Measurements from ENCODE around the gene AXDND1. TPM values are rescaled to one million over a fixed set of nuclear protein-coding genes. Genes with fewer than 3 reads are reported as not detected.

Gene AXDND1
- total RNA-seq, 1 experiment from 2014 or later, result 0.48 TPM

- H3K27ac ChIP-seq (ENCODE audit: insufficient read length, low read depth, low read length), result no peak within 1 kb of the TSS
- H2AK5ac ChIP-seq (ENCODE audit: insufficient read length, low read length), result no peak within 1 kb of the TSS
- no peaks in the 10 kb centered on the region for H3K79me2 ChIP-seq (ENCODE audit: insufficient read depth, low read length)
- no peak within 1 kb of the TSS for H2BK15ac ChIP-seq (ENCODE audit: low read depth, low read length)
- H3K4ac ChIP-seq (ENCODE audit: low read depth, low read length), result no peak within 1 kb of the TSS
- no peaks in the 10 kb centered on the region for H3K4me1 ChIP-seq (ENCODE audit: insufficient read depth, low read length)
- no peaks in the 10 kb centered on the region for H4K20me1 ChIP-seq (ENCODE audit: control insufficient read depth, insufficient read depth, insufficient read length)
- H2BK5ac ChIP-seq (ENCODE audit: insufficient read length, low read length), result no peak within 1 kb of the TSS
- no peak within 1 kb of the TSS for H2BK12ac ChIP-seq (ENCODE audit: insufficient read length, low read depth, low read length)
- no peak within 1 kb of the TSS for H3T11ph ChIP-seq (ENCODE audit: low read length)
- peaks cover 6% of the 10 kb centered on the region; the same call in 1 of the 2 replicates for H3K27me3 ChIP-seq (ENCODE audit: insufficient read depth, low read length)
- TF ChIP-seq CTCF (conservative IDR thresholded peaks at IDR 0.05), result peak; percentile 53
- H2BK120ac ChIP-seq (ENCODE audit: low read depth, low read length, poor library complexity, severe bottlenecking), result no peak within 1 kb of the TSS
- Mint-ChIP-seq H3K9me3 (peaks cover 3 to 4% of the 10 kb centered on the region in 2 experiments; a peak in 4 of 5 replicates), H3K27me3 (ENCODE audit: low read depth) (peaks cover 45% of the 10 kb centered on the region), H3K36me3 (ENCODE audit: insufficient read depth in 1 of 3, low read depth in 3 of 3) (peaks cover 0 to 1% (median 0%) of the 10 kb centered on the region in 3 experiments; a peak in 2 of 7 replicates), H3K27ac (no peak within 1 kb of the TSS), H3K4me1 (peaks cover 0 to under 1% of the 10 kb centered on the region in 2 experiments; a peak in 2 of 4 replicates), H3K4me3 (no peak within 1 kb of the TSS)
- H4K8ac ChIP-seq (replicated peaks; ENCODE audit: insufficient read length, low read depth, low read length), result no peak within 1 kb of the TSS
- H3K79me1 ChIP-seq (ENCODE audit: insufficient read depth, low read depth, low read length, poor library complexity, severe bottlenecking), result no peaks in the 10 kb centered on the region
- no peaks in the 10 kb centered on the region for H3K9me3 ChIP-seq (ENCODE audit: control insufficient read depth, low read depth, low read length)
- no peak within 1 kb of the TSS for H4K91ac ChIP-seq (ENCODE audit: insufficient read length, low read depth, low read length)
- H3K14ac ChIP-seq (ENCODE audit: insufficient read depth, low read length), result no peak within 1 kb of the TSS
- no peak within 1 kb of the TSS for H4K5ac ChIP-seq (ENCODE audit: insufficient read length, low read depth, low read length)
- H3K23ac ChIP-seq (ENCODE audit: insufficient read length, low read depth, low read length), result no peak within 1 kb of the TSS
- no peak within 1 kb of the TSS for H3K9ac ChIP-seq (ENCODE audit: extremely low read depth, insufficient read length, low read length)
- H2BK20ac ChIP-seq (ENCODE audit: low read depth, low read length, poor library complexity, severe bottlenecking), result no peak within 1 kb of the TSS
- DNase-seq, result peak; percentile 86
- no peaks in the 10 kb centered on the region for H3K23me2 ChIP-seq (ENCODE audit: insufficient read length, low read depth, low read length, poor library complexity, severe bottlenecking)
- H3K4me2 ChIP-seq (ENCODE audit: insufficient read depth, insufficient read length, low read length), result no peak within 1 kb of the TSS
- H2AFZ ChIP-seq (ENCODE audit: low read length), result no peak within 1 kb of the TSS
- no peak within 1 kb of the TSS for H3K56ac ChIP-seq (ENCODE audit: insufficient read length, low read depth, low read length)
- H3K18ac ChIP-seq (ENCODE audit: insufficient read length, low read depth, low read length), result no peak within 1 kb of the TSS
- WGBS (ENCODE audit: extremely low coverage, insufficient read length, low lambda C conversion rate), result no CpG with 5 or more reads among the region's 75 CpGs
Measured at GRCh38 chr1:179591592-179592580, 226.1 kb downstream of the AXDND1 start, which contains the start of gene TDRD5. TDRD5 (plus strand) TSS chr1:179591832; CDS start chr1:179592616, 784 bp downstream.
